Breast epithelium (tissue), 4 donors: ENCODE data around the gene LCN2. TPM values are rescaled to one million over a fixed set of nuclear protein-coding genes. Genes with fewer than 3 reads are reported as not detected.

ENCODE experiments used
- DNase-seq, 2 donors: peaks; one replicate each; pipeline ENCODE4 v3.0.0-alpha.2; 2019; ENCODE audit warnings: low spot score in 2 of 2
- H3K27ac ChIP-seq, 2 donors: fragments of 200-600 bp; sonication (generic) in 1 of 2; one replicate each; pipeline ENCODE4 v1.5.1; 2016 to 2019; ENCODE audit warnings: mild to moderate bottlenecking in 1 of 2
- H3K27me3 ChIP-seq, 2 donors: fragments of 200-600 bp; sonication (generic) in 1 of 2; one replicate each; pipeline versions ENCODE4 v1.5.1 to v1.6.0; 2017 to 2019; ENCODE audit warnings: control low read depth in 1 of 2, mild to moderate bottlenecking in 1 of 2
- H3K36me3 ChIP-seq: fragments of 200-600 bp; one replicate; pipeline ENCODE4 v1.5.1; 2019
- H3K4me1 ChIP-seq, 2 donors: fragments of 200-600 bp; sonication (generic); one replicate each; pipeline ENCODE4 v1.5.1; 2016 to 2019; ENCODE audit warnings: control low read depth in 1 of 2
- H3K4me3 ChIP-seq, 3 donors: fragments of 200-600 bp; sonication (generic); 1 replicate in 2 of 3; 2 replicates in 1 of 3; pipeline ENCODE4 v1.5.1; 2016 to 2019; ENCODE audit warnings: mild to moderate bottlenecking in 3 of 3, moderate library complexity in 2 of 3
- H3K9me3 ChIP-seq, 2 donors: fragments of 200-600 bp; sonication (generic) in 1 of 2; one replicate each; pipeline ENCODE4 v1.5.1; 2016 to 2019; ENCODE audit warnings: control low read depth in 1 of 2
- POLR2A ChIP-seq: fragments of 450-650 bp; IDR thresholded peaks from one replicate; pipeline ENCODE4 v1.6.1; 2016; ENCODE audit warnings: antibody characterized with exemption, mild to moderate bottlenecking, moderate library complexity
- POLR2AphosphoS5 ChIP-seq, 3 donors: sonication (generic); formaldehyde crosslinking; IDR thresholded peaks; one replicate each; pipeline ENCODE4 v1.6.1; 2017; ENCODE audit warnings: antibody characterized with exemption in 3 of 3
- intact Hi-C: fragments of 100-400 bp; cut with DNase I; formaldehyde crosslinking; loops from one replicate; pipeline ENCODE4 v1.15.1; 2023; ENCODE audit warnings: low total_unique reads
- total RNA-seq, 3 donors: library from RNA; depleted of rRNA; stranded (reverse); fragments of >200 nt; gene quantifications; one replicate each; pipeline ENCODE4 v1.1.0, GENCODE V29; 2016
- TF ChIP-seq, protein P1 (sequence below), 3 donors: fragments of 450-650 bp; IDR thresholded peaks; one replicate each; pipeline ENCODE4 v1.5.1; 2016 to 2017; ENCODE audit warnings: antibody characterized with exemption in 3 of 3, mild to moderate bottlenecking in 3 of 3, moderate library complexity in 3 of 3

The LCN2 gene
- total RNA-seq, 3 donors from 2014 or later = 38.5 to 42.3 TPM; not detected in 1

- TF ChIP-seq POLR2AphosphoS5 (IDR thresholded peaks at IDR 0.05) = no peak
- TF ChIP-seq POLR2A = no peak
- TF ChIP-seq, protein P1, sequence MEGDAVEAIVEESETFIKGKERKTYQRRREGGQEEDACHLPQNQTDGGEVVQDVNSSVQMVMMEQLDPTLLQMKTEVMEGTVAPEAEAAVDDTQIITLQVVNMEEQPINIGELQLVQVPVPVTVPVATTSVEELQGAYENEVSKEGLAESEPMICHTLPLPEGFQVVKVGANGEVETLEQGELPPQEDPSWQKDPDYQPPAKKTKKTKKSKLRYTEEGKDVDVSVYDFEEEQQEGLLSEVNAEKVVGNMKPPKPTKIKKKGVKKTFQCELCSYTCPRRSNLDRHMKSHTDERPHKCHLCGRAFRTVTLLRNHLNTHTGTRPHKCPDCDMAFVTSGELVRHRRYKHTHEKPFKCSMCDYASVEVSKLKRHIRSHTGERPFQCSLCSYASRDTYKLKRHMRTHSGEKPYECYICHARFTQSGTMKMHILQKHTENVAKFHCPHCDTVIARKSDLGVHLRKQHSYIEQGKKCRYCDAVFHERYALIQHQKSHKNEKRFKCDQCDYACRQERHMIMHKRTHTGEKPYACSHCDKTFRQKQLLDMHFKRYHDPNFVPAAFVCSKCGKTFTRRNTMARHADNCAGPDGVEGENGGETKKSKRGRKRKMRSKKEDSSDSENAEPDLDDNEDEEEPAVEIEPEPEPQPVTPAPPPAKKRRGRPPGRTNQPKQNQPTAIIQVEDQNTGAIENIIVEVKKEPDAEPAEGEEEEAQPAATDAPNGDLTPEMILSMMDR (IDR thresholded peaks at IDR 0.05) = no peak
- H3K4me1 ChIP-seq = no peaks in the 10 kb centered on the region
- no peaks in the 10 kb centered on the region for H3K27me3 ChIP-seq
- intact Hi-C loops = no loop called here
- no peak for DNase-seq
- H3K4me3 ChIP-seq = peak overlapping the region; percentile 73 to 84 (median 80)
- no peaks in the 10 kb centered on the region for H3K9me3 ChIP-seq
- H3K27ac ChIP-seq = peak overlapping the region; percentile 80 to 86
- no peaks in the 10 kb centered on the region for H3K36me3 ChIP-seq
Observed at GRCh38 chr9:128159522-128159783, 10.2 kb downstream of the LCN2 start.

DNA sequence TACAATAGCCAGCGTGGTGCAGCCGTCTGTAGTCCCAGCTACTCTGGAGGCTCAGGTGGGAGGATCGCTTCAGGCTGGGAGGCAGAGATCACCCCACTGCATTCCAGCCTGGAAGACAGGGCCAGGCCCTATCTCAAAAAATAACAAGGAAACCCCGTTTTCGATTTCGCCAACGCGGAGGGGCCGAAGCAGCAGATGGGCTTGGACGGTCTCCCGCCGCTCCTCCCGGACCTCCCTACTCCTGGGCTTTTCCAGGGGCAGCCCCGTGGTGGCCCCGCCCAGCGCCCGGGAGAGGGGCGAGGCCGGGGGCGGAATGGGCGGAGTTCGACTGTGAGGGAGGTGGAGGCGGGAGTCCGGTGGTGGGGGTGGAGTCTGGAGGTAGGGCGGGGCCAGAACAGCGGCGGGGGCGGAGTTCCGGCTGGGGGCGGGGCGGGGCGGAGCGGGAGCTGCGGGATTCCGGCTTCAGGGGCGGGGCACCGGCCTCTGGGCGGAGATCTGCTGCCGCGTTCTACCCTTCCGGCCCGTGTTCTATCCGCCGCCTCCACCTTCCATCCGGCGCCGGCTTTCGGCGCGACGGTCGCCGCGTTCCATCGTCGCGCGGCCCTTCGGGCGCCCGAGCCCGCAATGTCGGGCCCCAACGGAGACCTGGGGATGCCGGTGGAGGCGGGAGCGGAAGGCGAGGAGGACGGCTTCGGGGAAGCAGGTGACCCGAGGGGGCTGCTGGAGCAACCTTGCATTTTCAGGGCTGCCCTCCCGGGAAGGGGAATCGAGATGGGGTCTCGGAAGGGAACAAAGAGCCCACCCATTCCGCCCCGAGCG is 10.7 kb downstream of the LCN2 start, which contains the start of gene BBLN:
TSS of gene BBLN (plus strand) at position 482 of the 819 bp plus-strand sequence. CDS start at position 625, 143 bp downstream.
- intact Hi-C loops = no loop called here
- Histone ChIP-seq H3K27ac (peak within 1 kb of the TSS; percentile 80 to 86), H3K27me3 (no peaks in the 10 kb centered on the region), H3K36me3 (no peaks in the 10 kb centered on the region), H3K4me3 (peak within 1 kb of the TSS; percentile 73 to 84 (median 80)), H3K4me1 (no peaks in the 10 kb centered on the region), H3K9me3 (no peaks in the 10 kb centered on the region)
- TF ChIP-seq POLR2AphosphoS5 (IDR thresholded peaks at IDR 0.05) = peak; percentile 8 to 79 (median 42)
- TF ChIP-seq POLR2A = peak; percentile 60
- TF ChIP-seq, protein P1 (IDR thresholded peaks at IDR 0.05) = no peak
- peak; percentile 95 to 97 for DNase-seq

- no peak for DNase-seq
- H3K27ac ChIP-seq = peak overlapping the region; percentile 50 to 86
Observed at GRCh38 chr9:128160603-128160987, 11.3 kb downstream of the LCN2 start.

GRCh38 chr9:128161215-128161902 is 12.1 kb downstream of the LCN2 start:
- Histone ChIP-seq H3K36me3 (peaks cover 1% of the 10 kb centered on the region), H3K27me3 (no peaks in the 10 kb centered on the region), H3K4me3 (peak overlapping the region in 1 of 3 donors; percentile 80), H3K9me3 (no peaks in the 10 kb centered on the region), H3K4me1 (no peaks in the 10 kb centered on the region), H3K27ac (no peak overlapping the region)
- no peak for DNase-seq
- intact Hi-C loops = no loop called here
- TF ChIP-seq POLR2AphosphoS5 (IDR thresholded peaks at IDR 0.05) (no peak), POLR2A (no peak)
- TF ChIP-seq, protein P1 (IDR thresholded peaks at IDR 0.05) = no peak

More at GRCh38 chr9:128160603-128160987, 11.3 kb downstream of the LCN2 start:
- no peaks in the 10 kb centered on the region for H3K36me3 ChIP-seq
- intact Hi-C loops = no loop called here
- H3K4me1 ChIP-seq = no peaks in the 10 kb centered on the region
- H3K27me3 ChIP-seq = no peaks in the 10 kb centered on the region
- no peaks in the 10 kb centered on the region for H3K9me3 ChIP-seq
- TF ChIP-seq POLR2AphosphoS5 (IDR thresholded peaks at IDR 0.05) (peak in 1 of 3 donors; percentile 0), POLR2A (no peak)
- TF ChIP-seq, protein P1 (IDR thresholded peaks at IDR 0.05) = no peak
- peak overlapping the region; percentile 73 to 84 (median 80) for H3K4me3 ChIP-seq
